Fibroblast of mammary gland (primary cell): ENCODE measurements around the gene ANKRD11.

ENCODE experiments used
- DNase-seq: peaks from one replicate; pipeline ENCODE4 v3.0.0-alpha.2; 2010; ENCODE audit warnings: low read depth
- H3K4me3 ChIP-seq: 2 replicates; pipeline ENCODE4 v1.5.1; 2011; ENCODE audit warnings: low read depth, mild to moderate bottlenecking, low read length, moderate library complexity; ENCODE audit not compliant: control insufficient read depth
- CTCF ChIP-seq: conservative IDR thresholded peaks from 2 replicates; pipeline ENCODE4 v1.5.1; 2011; ENCODE audit warnings: low read depth, low read length, inconsistent platforms; ENCODE audit not compliant: control insufficient read depth, insufficient read depth

ANKRD11 gene

GRCh38 chr16:89446975-89447293, 43.4 kb downstream of the ANKRD11 start:
- H3K4me3 ChIP-seq: no peak overlapping the region
- TF ChIP-seq CTCF: no peak
- DNase-seq: no peak

GRCh38 chr16:89446136-89446974, 44.0 kb downstream of the ANKRD11 start:
- H3K4me3 ChIP-seq: no peak overlapping the region
- no peak for DNase-seq
- TF ChIP-seq CTCF: no peak

DNA sequence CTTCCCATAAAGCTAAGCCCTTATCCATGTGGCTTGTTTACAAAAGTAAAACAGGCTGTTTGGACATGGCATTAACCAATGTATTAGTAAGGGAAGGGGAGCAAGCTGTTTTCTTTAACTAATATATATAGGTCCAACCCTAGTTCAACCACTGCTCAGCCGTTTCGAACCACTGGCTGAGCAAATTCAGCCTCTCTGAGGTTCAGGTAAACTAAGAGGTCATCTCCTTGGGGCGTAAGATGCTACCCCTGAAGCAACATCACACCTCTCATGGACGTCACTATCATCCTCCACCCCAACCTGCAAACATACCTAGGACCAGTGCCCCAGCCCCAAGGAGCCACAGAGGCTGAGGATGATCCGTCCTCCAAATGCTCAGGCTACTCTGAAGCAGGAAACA, 45.2 kb downstream of the ANKRD11 start:
- no peak overlapping the region for H3K4me3 ChIP-seq
- DNase-seq: no peak

DNA sequence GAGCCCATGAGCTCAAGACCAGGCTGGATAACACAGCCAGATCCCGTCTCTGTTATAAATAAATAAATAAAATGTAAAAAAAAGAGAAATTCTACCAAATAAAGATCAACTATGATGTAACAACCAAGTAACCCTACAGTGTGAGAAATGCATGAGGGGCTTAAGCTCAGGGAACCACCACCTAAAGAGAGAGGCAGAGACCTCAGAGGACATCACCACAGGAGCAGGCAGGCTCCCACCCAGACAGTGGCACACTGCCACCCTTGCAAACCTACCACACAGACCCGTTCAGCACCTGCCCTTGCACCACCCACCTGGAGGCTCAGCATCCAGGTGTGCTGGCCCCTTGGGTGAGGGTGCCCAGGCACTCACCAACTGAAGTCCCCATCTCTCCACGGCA, 45.6 kb downstream of the ANKRD11 start:
- TF ChIP-seq CTCF: no peak
- no peak for DNase-seq
- no peak overlapping the region for H3K4me3 ChIP-seq

More for the DNA sequence above, 45.2 kb downstream of the ANKRD11 start:
- TF ChIP-seq CTCF: no peak

DNA sequence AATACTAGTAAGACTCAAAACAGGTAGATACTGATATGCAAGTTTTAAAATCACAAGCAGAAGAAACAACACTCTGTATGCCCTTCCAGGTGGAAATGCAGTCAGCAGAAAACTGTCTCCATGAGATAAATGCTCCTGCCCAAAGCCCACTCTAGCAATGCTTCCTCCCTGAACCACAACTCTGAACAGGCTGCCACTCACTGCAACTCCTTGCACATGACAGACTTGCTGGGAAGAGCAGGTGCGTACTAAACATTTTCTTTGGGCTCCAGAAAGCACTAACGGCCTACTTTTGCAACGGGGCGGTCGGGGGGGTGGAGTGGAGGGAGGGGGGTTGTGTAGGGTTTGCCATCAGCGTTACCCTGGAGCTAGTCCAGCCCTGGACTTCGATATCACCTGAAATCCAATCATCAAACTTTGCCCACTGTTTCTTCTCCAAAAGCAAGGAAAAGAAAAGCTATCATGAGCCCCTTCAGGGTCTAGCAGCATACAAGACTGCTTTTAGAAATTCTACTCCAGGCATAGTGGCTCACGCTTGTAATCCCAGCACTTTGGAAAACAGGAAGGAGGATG, 46.1 kb downstream of the ANKRD11 start:
- H3K4me3 ChIP-seq: no peak overlapping the region
- no peak for TF ChIP-seq CTCF
- no peak for DNase-seq

- H3K4me3 ChIP-seq: no peak overlapping the region
- no peak for DNase-seq
- no peak for TF ChIP-seq CTCF
Measured at GRCh38 chr16:89443727-89444084, 46.7 kb downstream of the ANKRD11 start.
